ENCODE results near the gene TSR1. TPM values are rescaled to one million over a fixed set of nuclear protein-coding genes. Genes with fewer than 3 reads are reported as not detected.

The TSR1 gene
- total RNA-seq, 4 donors from 2014 or later: 21.9 to 36.0 (median 33.0) TPM

DNA sequence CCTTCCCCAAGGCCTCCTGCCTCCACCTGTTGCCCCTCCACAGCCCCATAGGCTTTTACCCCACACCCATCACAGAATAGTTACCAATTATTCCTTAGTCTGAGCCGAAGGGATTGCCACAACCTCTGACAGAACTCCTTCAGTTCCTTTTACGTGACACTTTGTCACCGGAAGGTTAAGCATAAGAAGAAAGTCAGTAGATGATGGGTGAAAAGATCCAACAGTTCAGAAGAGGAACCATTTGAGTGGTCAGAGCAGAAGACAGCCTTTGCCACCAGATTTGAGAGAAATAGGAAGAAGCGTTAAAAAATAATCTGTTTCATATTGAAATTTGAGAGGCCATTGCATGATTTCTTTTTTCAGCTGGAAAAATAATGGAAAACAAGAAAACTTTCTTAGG lies 31.3 kb downstream of the TSR1 start:
- TF ChIP-seq, protein P1, sequence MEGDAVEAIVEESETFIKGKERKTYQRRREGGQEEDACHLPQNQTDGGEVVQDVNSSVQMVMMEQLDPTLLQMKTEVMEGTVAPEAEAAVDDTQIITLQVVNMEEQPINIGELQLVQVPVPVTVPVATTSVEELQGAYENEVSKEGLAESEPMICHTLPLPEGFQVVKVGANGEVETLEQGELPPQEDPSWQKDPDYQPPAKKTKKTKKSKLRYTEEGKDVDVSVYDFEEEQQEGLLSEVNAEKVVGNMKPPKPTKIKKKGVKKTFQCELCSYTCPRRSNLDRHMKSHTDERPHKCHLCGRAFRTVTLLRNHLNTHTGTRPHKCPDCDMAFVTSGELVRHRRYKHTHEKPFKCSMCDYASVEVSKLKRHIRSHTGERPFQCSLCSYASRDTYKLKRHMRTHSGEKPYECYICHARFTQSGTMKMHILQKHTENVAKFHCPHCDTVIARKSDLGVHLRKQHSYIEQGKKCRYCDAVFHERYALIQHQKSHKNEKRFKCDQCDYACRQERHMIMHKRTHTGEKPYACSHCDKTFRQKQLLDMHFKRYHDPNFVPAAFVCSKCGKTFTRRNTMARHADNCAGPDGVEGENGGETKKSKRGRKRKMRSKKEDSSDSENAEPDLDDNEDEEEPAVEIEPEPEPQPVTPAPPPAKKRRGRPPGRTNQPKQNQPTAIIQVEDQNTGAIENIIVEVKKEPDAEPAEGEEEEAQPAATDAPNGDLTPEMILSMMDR (IDR thresholded peaks at IDR 0.05; ENCODE audit: low read depth): no peak

DNA sequence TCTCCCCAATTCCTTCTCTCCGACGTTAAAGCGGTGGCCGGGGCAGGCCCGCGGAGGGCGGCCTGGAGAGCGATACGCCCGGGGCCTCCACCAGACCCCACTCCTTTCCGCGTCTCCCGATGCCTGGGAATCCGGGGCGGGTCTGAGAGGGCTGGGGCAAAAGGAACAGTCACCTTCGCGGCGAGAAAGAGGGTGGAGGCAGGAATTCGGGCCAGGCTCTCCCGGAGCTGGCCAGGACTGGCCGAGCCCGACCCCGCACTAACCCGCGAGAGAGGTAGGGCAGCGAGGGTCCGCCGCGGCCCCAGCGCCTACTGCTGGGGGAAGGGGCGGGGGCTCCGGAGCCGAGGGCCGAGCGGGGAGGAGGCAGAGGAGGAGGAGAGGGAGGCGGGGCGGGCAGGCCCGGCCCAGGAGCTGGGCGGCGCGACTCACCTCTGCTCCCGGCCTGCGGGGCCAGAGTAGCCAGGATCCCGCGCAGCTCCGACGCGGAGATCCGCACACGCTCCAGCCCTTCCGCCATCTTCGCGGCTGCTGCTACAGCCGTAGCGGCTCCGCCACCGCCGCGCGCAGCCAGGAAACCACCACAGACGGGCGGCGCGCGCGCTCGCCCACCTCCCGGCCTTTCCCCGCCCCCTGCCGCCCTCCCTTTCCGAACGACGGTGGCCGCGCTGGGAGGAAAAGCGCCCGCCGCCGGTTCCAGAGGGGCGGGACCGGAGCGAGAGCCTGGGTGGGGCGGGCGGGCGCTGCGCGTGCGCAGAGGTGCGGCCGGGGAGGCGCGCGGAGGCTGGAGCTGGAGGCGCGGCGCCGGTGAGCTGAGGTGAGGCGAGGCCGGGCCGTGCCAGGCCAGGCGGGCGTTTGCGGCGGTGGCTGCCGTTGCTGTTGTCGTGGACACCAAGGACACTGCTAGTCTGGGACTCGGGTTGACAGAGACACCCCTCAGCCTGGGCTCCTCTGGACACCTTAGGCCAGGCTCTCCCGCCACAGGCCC lies 32.8 kb downstream of the TSR1 start, which contains the start of the genes SMG6 and SRR:
Gene SMG6, minus strand, starts transcription at position 582 of the 985 bp plus-strand sequence. Its CDS starts 65 bp downstream, at position 517.
Gene SRR, plus strand, starts transcription at position 747 of the 985 bp plus-strand sequence. CDS start 11,611 bp downstream, outside the sequence.
- TF ChIP-seq, protein P1 (IDR thresholded peaks at IDR 0.05; ENCODE audit: low read depth): no peak

GRCh38 chr17:2302778-2303203 lies 33.5 kb downstream of the TSR1 start:
- TF ChIP-seq, protein P1 (IDR thresholded peaks at IDR 0.05; ENCODE audit: low read depth): no peak

DNA sequence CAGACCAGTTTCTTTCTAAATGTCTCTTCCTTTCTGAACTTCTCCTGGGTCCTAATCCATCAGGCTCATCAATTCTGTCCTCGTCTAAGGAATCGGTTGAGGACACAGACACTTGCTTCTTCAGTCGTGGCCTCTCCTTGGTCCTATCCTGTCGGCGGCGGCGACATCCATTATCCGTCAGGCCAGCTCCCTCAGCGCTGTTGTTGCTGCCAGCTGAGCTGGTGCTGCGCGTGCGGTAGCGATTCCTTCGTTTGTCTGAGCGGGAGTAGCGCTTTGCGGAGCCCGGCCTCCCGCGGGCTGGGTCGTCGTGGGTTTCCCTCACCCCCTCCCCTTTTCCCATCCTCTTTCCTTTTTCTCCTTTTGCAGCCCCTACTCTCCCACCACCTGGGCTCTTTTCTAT lies 36.5 kb downstream of the TSR1 start:
- TF ChIP-seq, protein P1 (IDR thresholded peaks at IDR 0.05; ENCODE audit: low read depth): no peak

DNA sequence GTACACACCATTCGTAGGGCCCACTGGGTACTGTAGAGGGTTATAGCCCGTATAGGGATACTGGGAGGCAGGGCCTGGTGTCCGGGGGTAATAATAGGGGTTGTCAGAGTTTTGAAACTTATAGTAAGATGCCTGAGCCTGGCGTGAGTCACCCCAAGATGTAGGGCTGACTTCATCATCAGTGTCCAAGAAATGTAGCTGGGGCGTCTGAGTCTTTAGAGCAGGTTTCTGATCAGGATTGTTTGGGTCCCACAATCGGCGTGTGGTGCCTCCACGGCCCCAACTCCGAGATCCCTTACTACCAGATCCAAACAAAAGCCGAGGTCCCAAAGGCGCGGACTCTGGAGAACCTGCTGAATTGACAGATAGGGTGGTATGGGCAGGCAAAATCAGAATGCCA lies 37.1 kb downstream of the TSR1 start:
- TF ChIP-seq, protein P1 (IDR thresholded peaks at IDR 0.05; ENCODE audit: low read depth): no peak

GRCh38 chr17:2297023-2297422 lies 39.2 kb downstream of the TSR1 start:
- TF ChIP-seq, protein P1 (IDR thresholded peaks at IDR 0.05; ENCODE audit: low read depth): no peak

DNA sequence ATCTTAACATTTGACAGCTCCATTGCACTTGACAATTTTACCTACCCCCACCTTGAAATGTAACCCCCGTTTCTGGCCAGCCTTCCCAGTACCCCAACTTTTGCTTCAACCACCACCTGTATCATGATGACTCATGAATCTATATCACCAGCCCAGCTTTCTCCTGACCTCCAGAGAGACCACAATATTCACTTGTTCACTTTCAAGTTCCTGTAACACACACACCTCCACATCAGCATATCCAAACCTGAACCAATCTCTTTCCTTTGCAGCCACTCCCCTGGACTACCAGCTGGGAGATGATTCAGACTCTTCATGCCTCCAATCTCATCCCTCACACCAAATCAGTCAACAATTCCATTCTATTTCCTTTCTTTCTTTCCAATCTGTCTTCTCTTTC lies 40.7 kb downstream of the TSR1 start:
- TF ChIP-seq, protein P1 (IDR thresholded peaks at IDR 0.05; ENCODE audit: low read depth): no peak
